IPS-NIHi11 (cell line): Measurements from ENCODE around the gene MYO9A.
"Not testable (repeated sequence)": the region's sequence is repeated elsewhere in the genome, so short reads cannot be mapped to it uniquely, and the experiment has no call there.

Experiments used
- DNase-seq: peaks from one replicate; pipeline ENCODE4 v3.0.0; 2012; ENCODE audit warnings: mixed read lengths, low spot score

The MYO9A gene

GRCh38 chr15:72136170-72137051 lies 18.5 kb upstream of the MYO9A start:
- no peak for DNase-seq

- DNase-seq, result no peak
Measured at GRCh38 chr15:72135719-72136118, 17.8 kb upstream of the MYO9A start.

GRCh38 chr15:72133211-72133610 lies 15.3 kb upstream of the MYO9A start:
- DNase-seq, result no peak

GRCh38 chr15:72131922-72132321 lies 14.0 kb upstream of the MYO9A start:
- DNase-seq, result no peak

- DNase-seq, result no peak
Measured at GRCh38 chr15:72130272-72130671, 12.3 kb upstream of the MYO9A start.

- DNase-seq, result no peak
Measured at GRCh38 chr15:72128359-72128758, 10.4 kb upstream of the MYO9A start.

GRCh38 chr15:72127724-72128322 lies 9.9 kb upstream of the MYO9A start:
- no peak for DNase-seq

- no peak for DNase-seq
Measured at GRCh38 chr15:72124218-72124617, 6.3 kb upstream of the MYO9A start.

GRCh38 chr15:72117486-72118016 lies 399 bp downstream of the MYO9A start:
- DNase-seq, result peak; percentile 76

GRCh38 chr15:72116731-72117485 lies 1.0 kb downstream of the MYO9A start:
- DNase-seq, result peak; percentile 27

GRCh38 chr15:72113347-72114031 lies 4.5 kb downstream of the MYO9A start:
- DNase-seq, result no peak

- no peak for DNase-seq
Measured at GRCh38 chr15:72112805-72113204, 5.1 kb downstream of the MYO9A start.

- no peak for DNase-seq
Measured at GRCh38 chr15:72112116-72112515, 5.8 kb downstream of the MYO9A start.

GRCh38 chr15:72110355-72110754 lies 7.6 kb downstream of the MYO9A start:
- no peak for DNase-seq

- DNase-seq, result no peak
Measured at GRCh38 chr15:72106068-72106467, 11.9 kb downstream of the MYO9A start.

GRCh38 chr15:72105111-72105510 lies 12.8 kb downstream of the MYO9A start:
- no peak for DNase-seq

- DNase-seq, result not testable (repeated sequence)
Measured at GRCh38 chr15:72100551-72100950, 17.4 kb downstream of the MYO9A start.

GRCh38 chr15:72099155-72099554 lies 18.8 kb downstream of the MYO9A start:
- no peak for DNase-seq

- DNase-seq, result no peak
Measured at GRCh38 chr15:72098040-72098439, 19.9 kb downstream of the MYO9A start.

- no peak for DNase-seq
Measured at GRCh38 chr15:72096796-72097195, 21.2 kb downstream of the MYO9A start.

GRCh38 chr15:72092691-72093090 lies 25.3 kb downstream of the MYO9A start:
- no peak for DNase-seq

- DNase-seq, result no peak
Measured at GRCh38 chr15:72092006-72092405, 25.9 kb downstream of the MYO9A start.
